ENCODE measurements around the gene FLAD1.
"Not testable (repeated sequence)": the region's sequence is repeated elsewhere in the genome, so short reads cannot be mapped to it uniquely, and the experiment has no call there.

DNA sequence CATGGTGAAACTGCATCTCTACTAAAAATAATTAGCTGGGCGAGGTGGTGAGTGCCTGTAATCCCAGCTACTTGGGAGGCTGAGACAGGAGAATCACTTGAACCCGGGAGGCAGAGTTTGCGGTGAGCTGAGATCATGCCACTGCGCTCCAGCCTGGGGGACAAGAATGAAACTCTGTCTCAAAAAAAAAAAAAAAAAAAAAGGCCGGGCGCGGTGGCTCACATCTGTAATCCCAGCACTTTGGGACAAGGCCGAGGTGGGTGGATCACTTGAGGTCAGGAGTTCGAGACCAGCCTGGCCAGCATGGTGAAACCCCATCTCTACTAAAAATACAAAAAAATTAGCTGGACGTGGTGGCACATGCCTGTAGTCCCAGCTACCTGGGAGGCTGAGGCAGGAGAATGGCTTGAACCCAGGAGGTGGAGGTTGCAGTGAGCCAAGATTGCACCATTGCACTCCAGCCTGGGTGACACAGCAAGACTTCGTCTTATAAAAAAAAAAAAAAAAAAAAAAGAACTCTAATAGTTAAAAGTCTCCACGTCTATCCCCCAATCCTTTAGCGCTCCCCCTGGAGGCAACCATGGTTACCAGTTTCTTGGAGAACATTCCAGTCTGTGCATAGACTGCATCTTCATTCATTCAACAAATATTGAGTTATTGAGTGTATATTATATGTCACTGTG is 12.3 kb downstream of the FLAD1 start:
- TF ChIP-seq, protein P1, sequence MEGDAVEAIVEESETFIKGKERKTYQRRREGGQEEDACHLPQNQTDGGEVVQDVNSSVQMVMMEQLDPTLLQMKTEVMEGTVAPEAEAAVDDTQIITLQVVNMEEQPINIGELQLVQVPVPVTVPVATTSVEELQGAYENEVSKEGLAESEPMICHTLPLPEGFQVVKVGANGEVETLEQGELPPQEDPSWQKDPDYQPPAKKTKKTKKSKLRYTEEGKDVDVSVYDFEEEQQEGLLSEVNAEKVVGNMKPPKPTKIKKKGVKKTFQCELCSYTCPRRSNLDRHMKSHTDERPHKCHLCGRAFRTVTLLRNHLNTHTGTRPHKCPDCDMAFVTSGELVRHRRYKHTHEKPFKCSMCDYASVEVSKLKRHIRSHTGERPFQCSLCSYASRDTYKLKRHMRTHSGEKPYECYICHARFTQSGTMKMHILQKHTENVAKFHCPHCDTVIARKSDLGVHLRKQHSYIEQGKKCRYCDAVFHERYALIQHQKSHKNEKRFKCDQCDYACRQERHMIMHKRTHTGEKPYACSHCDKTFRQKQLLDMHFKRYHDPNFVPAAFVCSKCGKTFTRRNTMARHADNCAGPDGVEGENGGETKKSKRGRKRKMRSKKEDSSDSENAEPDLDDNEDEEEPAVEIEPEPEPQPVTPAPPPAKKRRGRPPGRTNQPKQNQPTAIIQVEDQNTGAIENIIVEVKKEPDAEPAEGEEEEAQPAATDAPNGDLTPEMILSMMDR (IDR thresholded peaks at IDR 0.05), result peak in 3 of 4 experiments; percentile 9 to 45 (median 36)
- not testable (repeated sequence) for TF ChIP-seq POLR2AphosphoS5, EP300 (IDR thresholded peaks at IDR 0.05)

All from gastroesophageal sphincter (tissue), 3 donors.